Measurements from ENCODE around the gene BRF1.

BRF1 gene

GRCh38 chr14:105210266-105211025 is 90.4 kb downstream of the BRF1 start:
- DNase-seq (ENCODE audit: low read depth): no peak
- no peak overlapping the region for H3K4me3 ChIP-seq (ENCODE audit: control insufficient read depth, low read depth, low read length)
- TF ChIP-seq CTCF (conservative IDR thresholded peaks at IDR 0.05; ENCODE audit: control insufficient read depth, insufficient read depth, low read depth, low read length): no peak

GRCh38 chr14:105209646-105210045 is 91.2 kb downstream of the BRF1 start:
- no peak for TF ChIP-seq CTCF (conservative IDR thresholded peaks at IDR 0.05; ENCODE audit: control insufficient read depth, insufficient read depth, low read depth, low read length)

GRCh38 chr14:105209091-105209490 is 91.7 kb downstream of the BRF1 start:
- DNase-seq (ENCODE audit: low read depth): no peak
- TF ChIP-seq CTCF (conservative IDR thresholded peaks at IDR 0.05; ENCODE audit: control insufficient read depth, insufficient read depth, low read depth, low read length): no peak
- H3K4me3 ChIP-seq (ENCODE audit: control insufficient read depth, low read depth, low read length): no peak overlapping the region

More at GRCh38 chr14:105209646-105210045, 91.2 kb downstream of the BRF1 start:
- DNase-seq (ENCODE audit: low read depth): no peak
- H3K4me3 ChIP-seq (ENCODE audit: control insufficient read depth, low read depth, low read length): no peak overlapping the region

- no peak for DNase-seq (ENCODE audit: low read depth)
- no peak for TF ChIP-seq CTCF (conservative IDR thresholded peaks at IDR 0.05; ENCODE audit: control insufficient read depth, insufficient read depth, low read depth, low read length)
- no peak overlapping the region for H3K4me3 ChIP-seq (ENCODE audit: control insufficient read depth, low read depth, low read length)
These were observed 92.1 kb downstream of the BRF1 start for GRCh38 chr14:105208738-105209075.

GRCh38 chr14:105207996-105208737 is 92.6 kb downstream of the BRF1 start:
- DNase-seq (ENCODE audit: low read depth): no peak
- no peak overlapping the region for H3K4me3 ChIP-seq (ENCODE audit: control insufficient read depth, low read depth, low read length)
- no peak for TF ChIP-seq CTCF (conservative IDR thresholded peaks at IDR 0.05; ENCODE audit: control insufficient read depth, insufficient read depth, low read depth, low read length)

- DNase-seq (ENCODE audit: low read depth): no peak
- no peak for TF ChIP-seq CTCF (conservative IDR thresholded peaks at IDR 0.05; ENCODE audit: control insufficient read depth, insufficient read depth, low read depth, low read length)
- no peak overlapping the region for H3K4me3 ChIP-seq (ENCODE audit: control insufficient read depth, low read depth, low read length)
These were observed 93.3 kb downstream of the BRF1 start for GRCh38 chr14:105207460-105207901.

Measured in fibroblast of mammary gland (primary cell).